NCI-H1694 (cell line): Measurements from ENCODE around the gene MVD.
"Not testable (repeated sequence)": the region's sequence is repeated elsewhere in the genome, so short reads cannot be mapped to it uniquely, and the experiment has no call there.

Source experiments
- DNase-seq: peaks from one replicate; lab custom pipeline; 2025; lab: John Stamatoyannopoulos, UW

MVD gene

GRCh38 chr16:88681709-88682451 lies 19.0 kb upstream of the MVD start:
- DNase-seq, result no peak

- no peak for DNase-seq
These were observed 18.3 kb upstream of the MVD start for GRCh38 chr16:88681084-88681680.

DNA sequence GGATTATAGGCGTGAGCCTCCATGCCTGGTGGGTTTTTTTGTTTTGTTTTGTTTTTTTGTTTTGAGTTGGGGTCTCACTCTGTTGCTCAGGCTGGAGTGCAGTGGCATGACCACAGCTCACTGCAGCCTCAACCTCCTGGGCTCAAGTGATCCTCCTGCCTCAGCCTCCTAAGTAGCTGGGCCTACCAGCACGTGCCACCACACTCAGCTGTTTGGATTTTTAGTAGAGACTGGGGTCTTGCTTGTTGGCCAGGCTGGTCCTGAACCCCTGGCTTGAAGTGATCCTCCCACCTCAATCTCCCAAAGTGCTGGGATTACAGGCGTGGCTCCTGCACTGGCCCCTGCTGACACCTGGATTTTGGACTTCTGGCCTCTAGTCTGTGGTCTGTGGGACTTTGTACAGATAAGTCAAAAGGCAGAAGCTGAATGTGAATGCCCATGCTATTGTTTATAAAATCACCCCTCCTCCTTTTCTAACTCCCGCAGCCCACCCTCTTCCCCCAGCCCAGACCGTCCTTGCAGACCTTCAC lies 17.7 kb upstream of the MVD start:
- no peak for DNase-seq

DNA sequence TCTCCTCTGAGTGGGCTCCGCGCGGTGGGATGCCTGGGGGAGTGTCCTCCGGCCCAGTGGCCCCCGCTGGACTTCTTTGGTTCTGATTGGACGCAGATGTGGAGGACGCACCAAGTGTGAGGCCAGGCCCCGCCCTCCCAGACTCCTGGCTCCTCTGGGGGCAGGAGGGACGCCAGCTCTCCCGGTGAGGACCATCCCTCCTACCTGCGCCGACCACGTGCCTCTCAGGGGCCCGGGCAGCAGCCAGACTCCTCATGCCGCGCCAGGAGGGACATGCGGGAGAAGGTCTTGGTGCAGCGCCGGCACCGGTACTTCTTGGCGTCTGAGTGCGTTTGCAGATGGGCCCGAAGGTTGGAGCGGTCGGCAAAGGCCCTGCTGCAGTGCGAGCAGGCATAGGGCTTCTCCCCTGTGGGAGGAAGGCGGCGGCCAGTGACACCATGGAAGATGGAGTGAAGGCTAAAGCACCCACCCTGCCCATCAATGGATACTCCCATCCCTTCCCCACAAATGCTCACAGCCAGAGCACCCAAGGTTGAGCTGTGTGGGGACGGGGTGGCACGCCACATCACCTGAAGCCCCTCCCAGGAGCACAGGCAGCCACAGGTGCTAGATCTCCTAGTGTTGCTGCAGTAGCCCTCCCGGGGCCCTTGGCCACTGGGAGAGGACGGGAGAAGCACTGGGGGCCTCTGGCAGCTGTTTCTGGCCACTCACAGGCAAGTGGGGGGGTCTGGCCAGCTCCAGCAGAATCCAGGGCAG lies 15.5 kb upstream of the MVD start:
- no peak for DNase-seq

DNA sequence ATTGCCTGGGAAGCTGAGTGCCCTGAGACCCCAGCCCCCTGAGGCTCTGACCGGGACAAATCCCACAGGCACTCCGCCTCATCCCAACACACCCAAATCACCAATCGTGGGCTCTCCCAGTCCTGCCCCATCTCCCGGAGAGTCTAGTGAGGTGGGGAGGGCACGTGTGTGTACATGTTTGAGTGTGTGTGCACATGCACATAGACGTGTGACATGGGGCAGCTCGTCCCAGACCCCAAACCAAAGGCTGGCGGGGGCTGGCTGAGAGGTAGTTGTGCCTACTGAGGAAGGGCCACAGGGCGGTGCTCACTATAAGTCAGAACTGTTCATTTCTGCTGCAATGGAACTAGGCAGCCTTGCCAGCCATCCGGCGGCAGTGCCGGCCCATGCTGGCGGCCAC lies 14.8 kb upstream of the MVD start:
- no peak for DNase-seq

- DNase-seq, result no peak
These were observed 13.8 kb upstream of the MVD start for GRCh38 chr16:88676502-88677242.

GRCh38 chr16:88673716-88674379 lies 11.0 kb upstream of the MVD start:
- no peak for DNase-seq

DNA sequence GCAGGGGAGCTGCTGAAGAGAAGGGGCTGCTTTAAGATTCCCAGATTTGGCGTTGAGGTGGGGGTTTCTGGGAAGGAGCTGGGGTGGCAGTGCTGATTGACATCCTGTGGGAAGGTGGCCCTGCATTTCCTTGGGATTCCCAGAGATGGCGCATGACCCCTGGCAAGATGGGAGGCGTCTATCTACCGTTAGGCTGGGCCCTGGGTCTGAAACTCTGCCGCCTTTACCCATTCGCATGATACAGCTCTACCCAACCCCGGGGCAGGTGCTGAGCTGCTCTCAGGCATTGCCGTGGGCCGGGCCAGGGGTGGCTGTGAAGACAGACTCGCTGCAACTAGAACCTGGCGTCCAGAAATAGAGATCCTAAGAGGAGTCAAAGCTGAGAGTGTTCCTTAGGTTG lies 9.9 kb upstream of the MVD start:
- DNase-seq, result no peak

GRCh38 chr16:88671806-88672205 lies 8.9 kb upstream of the MVD start:
- no peak for DNase-seq

GRCh38 chr16:88669980-88670379 lies 7.1 kb upstream of the MVD start:
- no peak for DNase-seq

DNA sequence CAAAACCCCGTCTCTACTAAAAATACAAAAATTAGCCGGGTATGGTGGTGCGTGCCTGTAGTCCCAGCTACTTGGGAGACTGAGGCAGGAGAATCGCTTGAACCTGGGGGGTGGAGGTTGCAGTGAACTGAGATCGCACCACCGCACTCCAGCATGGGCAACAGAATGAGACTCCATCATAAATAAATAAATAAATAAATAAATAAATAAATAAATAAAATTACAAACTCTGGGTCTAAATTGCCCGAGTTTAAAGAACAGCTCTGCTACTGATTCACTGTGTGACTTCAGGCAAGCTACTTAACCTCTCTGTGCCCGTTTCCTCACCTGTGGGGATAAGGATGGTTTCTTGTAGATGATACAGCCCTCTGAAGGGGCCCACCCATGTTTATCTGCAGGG lies 6.6 kb upstream of the MVD start:
- DNase-seq, result not testable (repeated sequence)

DNA sequence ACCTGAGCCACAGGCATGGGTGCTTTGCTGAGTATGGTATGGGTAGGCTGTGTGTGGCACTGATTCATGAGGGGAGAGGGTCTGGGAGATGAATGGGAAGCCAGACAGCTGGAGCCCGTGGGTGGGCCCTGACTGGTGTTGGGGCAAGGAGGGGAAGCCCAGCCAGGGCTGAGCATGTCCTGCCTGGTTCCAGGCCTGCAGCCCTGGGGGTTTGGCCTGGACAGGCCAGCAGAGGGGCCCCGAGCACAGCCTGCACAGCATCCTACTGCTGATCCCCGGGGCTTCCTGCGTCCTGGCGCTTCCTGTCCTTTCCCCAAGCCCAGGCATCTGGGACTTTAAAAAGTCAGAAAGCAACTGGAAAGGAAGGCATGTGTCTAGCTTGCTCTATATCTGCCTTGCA lies 4.6 kb upstream of the MVD start:
- DNase-seq, result no peak

DNA sequence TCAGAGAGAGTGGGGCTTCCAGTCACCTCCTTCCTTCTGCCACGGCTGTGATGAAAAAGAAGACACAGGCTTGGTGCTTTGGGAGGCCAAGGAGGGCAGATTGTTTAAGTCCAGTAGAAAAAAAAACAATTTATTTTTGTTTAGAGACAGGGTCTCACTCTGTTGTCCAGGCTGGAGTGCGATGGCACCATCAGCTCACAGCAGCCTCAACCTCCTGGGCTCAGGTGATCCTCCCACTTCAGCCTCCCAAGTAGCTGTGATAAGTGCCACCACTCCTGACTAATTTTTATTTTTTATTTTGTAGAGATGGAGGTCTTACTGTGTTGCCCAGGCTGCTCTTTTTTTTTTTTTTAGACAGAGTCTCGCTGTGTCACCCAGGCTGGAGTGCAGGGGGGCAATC lies 2.7 kb upstream of the MVD start:
- DNase-seq, result no peak

DNA sequence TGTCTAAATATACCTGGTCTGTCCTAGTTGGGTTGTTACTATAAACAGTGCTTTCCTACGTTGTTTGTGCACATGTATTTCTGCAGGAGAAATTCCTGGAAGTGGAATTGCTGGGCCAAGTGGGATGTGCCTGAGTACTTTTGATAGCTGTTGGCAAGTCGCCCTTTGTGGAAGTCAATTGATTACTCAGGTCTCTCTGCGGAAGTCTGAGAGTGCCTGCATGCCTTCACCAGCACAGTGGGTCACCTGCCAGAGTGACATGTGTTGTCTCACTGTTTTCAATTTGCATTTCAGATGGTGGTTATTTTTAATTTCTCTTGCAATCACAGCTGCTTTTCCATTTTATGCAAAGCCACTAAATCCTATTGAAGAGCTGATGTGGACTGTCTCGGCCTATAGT lies 2.3 kb upstream of the MVD start:
- DNase-seq, result no peak

- no peak for DNase-seq
These were observed 559 bp downstream of the MVD start for GRCh38 chr16:88662222-88662842.

GRCh38 chr16:88661468-88661867 lies 1.4 kb downstream of the MVD start:
- no peak for DNase-seq

- DNase-seq, result no peak
These were observed 3.7 kb downstream of the MVD start for GRCh38 chr16:88659160-88659559.

DNA sequence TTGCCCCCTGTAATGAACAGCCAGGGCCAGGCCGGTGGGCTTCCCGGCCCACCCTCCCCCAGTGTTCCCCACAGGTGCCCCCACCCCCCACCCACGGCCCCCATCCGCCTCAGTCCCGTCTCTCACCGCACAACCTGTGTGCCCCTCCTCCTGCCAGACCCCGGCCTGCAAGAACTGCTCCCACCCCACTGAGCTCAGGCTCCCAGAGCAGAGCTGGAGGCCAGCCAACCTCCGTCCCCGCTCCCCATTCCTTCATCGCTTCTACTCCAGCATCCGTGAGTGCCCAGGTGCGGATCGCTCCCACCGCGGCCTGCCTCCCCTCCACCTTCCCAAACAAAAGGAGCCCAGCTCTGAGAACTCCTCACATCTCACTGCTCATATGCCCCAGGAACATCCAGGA lies 4.2 kb downstream of the MVD start:
- no peak for DNase-seq

GRCh38 chr16:88657371-88657770 lies 5.5 kb downstream of the MVD start:
- no peak for DNase-seq

GRCh38 chr16:88656291-88656980 lies 6.5 kb downstream of the MVD start:
- no peak for DNase-seq
